GM12878 (cell line): Measurements from ENCODE around the gene DPH1. TPM values are rescaled to one million over a fixed set of nuclear protein-coding genes. Genes with fewer than 3 reads are reported as not detected.
A peak's percentile ranks its signal among the peaks of the same experiment; 100 is the strongest.

Source experiments
- BRCA1 ChIP-seq: IDR thresholded peaks from 2 replicates; pipeline ENCODE4 v1.6.1; 2011; ENCODE audit warnings: low read depth, low read length, improper control_type of control experiment
- CREM ChIP-seq: IDR thresholded peaks from 2 replicates; pipeline ENCODE4 v1.6.1; 2014; ENCODE audit warnings: antibody characterized with exemption, low read depth
- ESRRA ChIP-seq: IDR thresholded peaks from 2 replicates; pipeline ENCODE4 v1.6.1; 2012; ENCODE audit warnings: mild to moderate bottlenecking, low read length, improper control_type of control experiment
- ETV6 ChIP-seq, 2 experiments: fragments of 450-650 bp in 1 of 2; IDR thresholded peaks in 1 of 2; conservative IDR thresholded peaks in 1 of 2; 2 replicates each; pipeline ENCODE4 v1.6.1; 2014; ENCODE audit warnings: antibody characterized with exemption in 1 of 2, borderline replicate concordance in 1 of 2, low read depth in 1 of 2, mild to moderate bottlenecking in 1 of 2, moderate library complexity in 1 of 2
- GABPA ChIP-seq: IDR thresholded peaks from 2 replicates; pipeline ENCODE4 v1.6.1; 2014; ENCODE audit warnings: antibody characterized with exemption, low read depth, mild to moderate bottlenecking, inconsistent platforms
- KLF5 ChIP-seq: fragments of 450-650 bp; IDR thresholded peaks from 2 replicates; pipeline ENCODE4 v1.6.1; 2014; ENCODE audit warnings: mild to moderate bottlenecking; ENCODE audit not compliant: partially characterized antibody
- MEF2B ChIP-seq: fragments of 450-650 bp; IDR thresholded peaks from 2 replicates; pipeline ENCODE4 v1.6.1; 2018; ENCODE audit warnings: mild to moderate bottlenecking, moderate library complexity; ENCODE audit not compliant: partially characterized antibody, poor library complexity, severe bottlenecking
- NFYA ChIP-seq: IDR thresholded peaks from 2 replicates; pipeline ENCODE4 v1.6.1; 2011; ENCODE audit warnings: low read depth, mild to moderate bottlenecking, low read length, improper control_type of control experiment, borderline replicate concordance
- NR2F1 ChIP-seq: fragments of 450-650 bp; conservative IDR thresholded peaks from 2 replicates; pipeline ENCODE4 v1.6.1; 2017; ENCODE audit warnings: mild to moderate bottlenecking
- PML ChIP-seq: IDR thresholded peaks from 2 replicates; pipeline ENCODE4 v1.6.1; 2012; ENCODE audit warnings: low read length, inconsistent platforms
- POLR2A ChIP-seq: IDR thresholded peaks from 2 replicates; pipeline ENCODE4 v1.6.1; 2011; ENCODE audit warnings: low read depth, mild to moderate bottlenecking, low read length
- POLR2AphosphoS5 ChIP-seq: IDR thresholded peaks from 2 replicates; pipeline ENCODE4 v1.6.1; 2011; ENCODE audit warnings: mild to moderate bottlenecking, low read length, inconsistent platforms
- RELA ChIP-seq: fragments of 450-650 bp; IDR thresholded peaks from 2 replicates; pipeline ENCODE4 v1.8.0; 2014; ENCODE audit warnings: borderline replicate concordance; ENCODE audit not compliant: partially characterized antibody
- SMC3 ChIP-seq: IDR thresholded peaks from 2 replicates; pipeline ENCODE4 v1.6.1; 2011; ENCODE audit warnings: low read length, improper control_type of control experiment, borderline replicate concordance
- TARDBP ChIP-seq: IDR thresholded peaks from 2 replicates; pipeline ENCODE4 v1.6.1; 2016; ENCODE audit warnings: borderline replicate concordance
- TCF12 ChIP-seq: IDR thresholded peaks from 2 replicates; pipeline ENCODE4 v1.6.1; 2011; ENCODE audit warnings: low read depth, mild to moderate bottlenecking, low read length
- WRNIP1 ChIP-seq: IDR thresholded peaks from 2 replicates; pipeline ENCODE4 v1.6.1; 2011; ENCODE audit warnings: low read depth, low read length, improper control_type of control experiment, borderline replicate concordance
- polyA plus RNA-seq, 11 experiments: library from polyadenylated mRNA; depleted of rRNA in 4 of 11; unstranded in 6 of 11; stranded (reverse) in 5 of 11; fragments of >200 nt; fragmentation: Nextera tagmentation in 4 of 11; fragmentation: Illumina TruSeq in 1 of 11; extraction: Ambion mirVana in 4 of 11; extraction: Trizol in 1 of 11; gene quantifications; 1 replicate in 1 of 11; 2 replicates in 10 of 11; pipeline versions ENCODE4 v1.2.1 to v1.2.3, GENCODE V29; 2011 to 2016; ENCODE audit warnings: inconsistent platforms in 2 of 11, missing spikeins in 2 of 11, low read depth in 1 of 11
- total RNA-seq, 4 experiments: library from RNA; depleted of rRNA in 3 of 4; stranded (reverse); fragments of >200 nt in 3 of 4; fragmentation: Illumina TruSeq in 1 of 4; extraction: Trizol in 1 of 4; gene quantifications; 2 replicates each; pipeline versions ENCODE4 v1.2.1 to v1.2.3, GENCODE V29; 2013 to 2021
- TF ChIP-seq, protein P1 (sequence below): IDR thresholded peaks from 2 replicates; pipeline ENCODE4 v1.6.1; 2012; ENCODE audit warnings: low read depth, low read length, improper control_type of control experiment
- TF ChIP-seq, protein P2 (sequence below): fragments of 150-350 bp; IDR thresholded peaks from 2 replicates; pipeline ENCODE4 v1.6.1; 2014; ENCODE audit warnings: mild to moderate bottlenecking, low read depth, low read length
- TF ChIP-seq, protein P3 (sequence below): IDR thresholded peaks from 2 replicates; pipeline ENCODE4 v1.6.1; 2011; ENCODE audit warnings: borderline replicate concordance, low read depth, mild to moderate bottlenecking, moderate library complexity, low read length; ENCODE audit not compliant: insufficient read depth, poor library complexity, severe bottlenecking
- TF ChIP-seq, protein P4 (sequence below): fragments of 450-650 bp; IDR thresholded peaks from 2 replicates; pipeline ENCODE4 v1.6.1; 2016; ENCODE audit warnings: mild to moderate bottlenecking
- TF ChIP-seq, protein P5 (sequence below): IDR thresholded peaks from 2 replicates; pipeline ENCODE4 v1.6.1; 2012; ENCODE audit warnings: low read depth, low read length, improper control_type of control experiment

DPH1 gene
- total and polyA plus RNA-seq, 10 of the 15 experiments (the other 5 are each of a cell fraction or from before 2014, with no cell fraction given) = 0.29 to 33.6 (median 20.2) TPM

DNA sequence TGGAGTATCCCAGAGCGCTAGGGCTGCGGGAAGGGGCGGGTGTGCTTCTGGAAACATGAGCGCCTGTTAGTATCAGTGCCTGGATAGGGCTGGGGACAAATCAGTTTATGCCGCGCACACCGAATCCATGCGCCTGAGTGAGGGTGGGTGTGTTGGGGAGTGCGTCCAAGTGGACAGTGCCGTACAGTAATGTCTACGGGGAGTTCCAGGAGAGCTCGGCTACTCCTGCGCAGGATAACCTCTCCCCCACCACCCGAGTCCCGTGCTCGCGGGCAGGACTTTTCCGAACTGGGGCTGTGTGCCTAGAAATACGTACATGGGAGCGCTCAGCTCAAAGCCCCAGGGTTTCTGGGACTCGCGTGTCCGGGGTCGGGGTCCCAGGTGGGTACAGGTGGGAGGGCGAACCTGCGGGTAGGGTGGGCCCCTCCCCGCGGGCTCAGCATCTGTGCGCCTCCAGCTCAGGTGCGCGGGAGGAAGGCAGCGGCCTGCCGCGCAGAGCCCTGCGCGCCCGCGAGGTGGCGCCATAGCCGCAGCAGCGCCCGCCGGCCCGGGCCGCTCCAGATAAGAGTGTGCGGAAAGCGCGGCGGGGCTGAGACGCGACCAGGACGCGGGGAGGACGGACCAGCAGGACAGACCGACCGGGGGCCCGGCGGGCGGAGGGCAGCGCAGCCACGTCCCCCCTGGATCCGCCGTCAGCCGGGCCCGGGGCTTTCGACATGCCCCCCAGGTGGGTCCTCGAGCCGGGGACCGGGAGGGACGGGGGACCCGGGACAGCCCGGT is 24.7 kb downstream of the DPH1 start, which contains the start of gene HIC1 (continued):
- TF ChIP-seq CREM (no peak), NFYA (no peak), KLF5 (no peak), WRNIP1 (no peak), ETV6 (conservative IDR thresholded peaks at IDR 0.05 in 1 of 2, IDR thresholded peaks at IDR 0.05 in 1 of 2; ENCODE audit: borderline replicate concordance in 1 of 2, low read depth in 1 of 2) (no peak), RELA (no peak), ESRRA (no peak), PML (no peak), TARDBP (no peak), POLR2A (peak; percentile 94), MEF2B (no peak), GABPA (no peak), SMC3 (peak; percentile 84), BRCA1 (no peak), NR2F1 (peak; percentile 53), TCF12 (peak; percentile 43; the same call in 1 of the 2 replicates), POLR2AphosphoS5 (peak; percentile 84)
- TF ChIP-seq, protein P1, sequence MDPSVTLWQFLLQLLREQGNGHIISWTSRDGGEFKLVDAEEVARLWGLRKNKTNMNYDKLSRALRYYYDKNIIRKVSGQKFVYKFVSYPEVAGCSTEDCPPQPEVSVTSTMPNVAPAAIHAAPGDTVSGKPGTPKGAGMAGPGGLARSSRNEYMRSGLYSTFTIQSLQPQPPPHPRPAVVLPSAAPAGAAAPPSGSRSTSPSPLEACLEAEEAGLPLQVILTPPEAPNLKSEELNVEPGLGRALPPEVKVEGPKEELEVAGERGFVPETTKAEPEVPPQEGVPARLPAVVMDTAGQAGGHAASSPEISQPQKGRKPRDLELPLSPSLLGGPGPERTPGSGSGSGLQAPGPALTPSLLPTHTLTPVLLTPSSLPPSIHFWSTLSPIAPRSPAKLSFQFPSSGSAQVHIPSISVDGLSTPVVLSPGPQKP = no peak
- TF ChIP-seq, protein P2, sequence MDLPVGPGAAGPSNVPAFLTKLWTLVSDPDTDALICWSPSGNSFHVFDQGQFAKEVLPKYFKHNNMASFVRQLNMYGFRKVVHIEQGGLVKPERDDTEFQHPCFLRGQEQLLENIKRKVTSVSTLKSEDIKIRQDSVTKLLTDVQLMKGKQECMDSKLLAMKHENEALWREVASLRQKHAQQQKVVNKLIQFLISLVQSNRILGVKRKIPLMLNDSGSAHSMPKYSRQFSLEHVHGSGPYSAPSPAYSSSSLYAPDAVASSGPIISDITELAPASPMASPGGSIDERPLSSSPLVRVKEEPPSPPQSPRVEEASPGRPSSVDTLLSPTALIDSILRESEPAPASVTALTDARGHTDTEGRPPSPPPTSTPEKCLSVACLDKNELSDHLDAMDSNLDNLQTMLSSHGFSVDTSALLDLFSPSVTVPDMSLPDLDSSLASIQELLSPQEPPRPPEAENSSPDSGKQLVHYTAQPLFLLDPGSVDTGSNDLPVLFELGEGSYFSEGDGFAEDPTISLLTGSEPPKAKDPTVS = no peak
- TF ChIP-seq, protein P3, sequence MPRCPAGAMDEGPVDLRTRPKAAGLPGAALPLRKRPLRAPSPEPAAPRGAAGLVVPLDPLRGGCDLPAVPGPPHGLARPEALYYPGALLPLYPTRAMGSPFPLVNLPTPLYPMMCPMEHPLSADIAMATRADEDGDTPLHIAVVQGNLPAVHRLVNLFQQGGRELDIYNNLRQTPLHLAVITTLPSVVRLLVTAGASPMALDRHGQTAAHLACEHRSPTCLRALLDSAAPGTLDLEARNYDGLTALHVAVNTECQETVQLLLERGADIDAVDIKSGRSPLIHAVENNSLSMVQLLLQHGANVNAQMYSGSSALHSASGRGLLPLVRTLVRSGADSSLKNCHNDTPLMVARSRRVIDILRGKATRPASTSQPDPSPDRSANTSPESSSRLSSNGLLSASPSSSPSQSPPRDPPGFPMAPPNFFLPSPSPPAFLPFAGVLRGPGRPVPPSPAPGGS = no peak
- TF ChIP-seq, protein P4, sequence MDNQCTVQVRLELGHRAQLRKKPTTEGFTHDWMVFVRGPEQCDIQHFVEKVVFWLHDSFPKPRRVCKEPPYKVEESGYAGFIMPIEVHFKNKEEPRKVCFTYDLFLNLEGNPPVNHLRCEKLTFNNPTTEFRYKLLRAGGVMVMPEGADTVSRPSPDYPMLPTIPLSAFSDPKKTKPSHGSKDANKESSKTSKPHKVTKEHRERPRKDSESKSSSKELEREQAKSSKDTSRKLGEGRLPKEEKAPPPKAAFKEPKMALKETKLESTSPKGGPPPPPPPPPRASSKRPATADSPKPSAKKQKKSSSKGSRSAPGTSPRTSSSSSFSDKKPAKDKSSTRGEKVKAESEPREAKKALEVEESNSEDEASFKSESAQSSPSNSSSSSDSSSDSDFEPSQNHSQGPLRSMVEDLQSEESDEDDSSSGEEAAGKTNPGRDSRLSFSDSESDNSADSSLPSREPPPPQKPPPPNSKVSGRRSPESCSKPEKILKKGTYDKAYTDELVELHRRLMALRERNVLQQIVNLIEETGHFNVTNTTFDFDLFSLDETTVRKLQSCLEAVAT = 0 out of 2 replicates have a peak, but pooled peaks have one; percentile 31
- TF ChIP-seq, protein P5, sequence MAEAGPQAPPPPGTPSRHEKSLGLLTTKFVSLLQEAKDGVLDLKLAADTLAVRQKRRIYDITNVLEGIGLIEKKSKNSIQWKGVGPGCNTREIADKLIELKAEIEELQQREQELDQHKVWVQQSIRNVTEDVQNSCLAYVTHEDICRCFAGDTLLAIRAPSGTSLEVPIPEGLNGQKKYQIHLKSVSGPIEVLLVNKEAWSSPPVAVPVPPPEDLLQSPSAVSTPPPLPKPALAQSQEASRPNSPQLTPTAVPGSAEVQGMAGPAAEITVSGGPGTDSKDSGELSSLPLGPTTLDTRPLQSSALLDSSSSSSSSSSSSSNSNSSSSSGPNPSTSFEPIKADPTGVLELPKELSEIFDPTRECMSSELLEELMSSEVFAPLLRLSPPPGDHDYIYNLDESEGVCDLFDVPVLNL = no peak
